GM19023 (cell line): Measurements from ENCODE around the gene PTPRN2.
"Not testable (repeated sequence)": the region's sequence is repeated elsewhere in the genome, so short reads cannot be mapped to it uniquely, and the experiment has no call there.

Experiments used
- ATAC-seq: cut with Tn5 transposase; IDR thresholded peaks from one replicate; pipeline ENCODE4 v1.9.1; 2021; ENCODE audit warnings: mild to moderate bottlenecking, moderate library complexity; ENCODE audit not compliant: unreplicated experiment

PTPRN2 gene

DNA sequence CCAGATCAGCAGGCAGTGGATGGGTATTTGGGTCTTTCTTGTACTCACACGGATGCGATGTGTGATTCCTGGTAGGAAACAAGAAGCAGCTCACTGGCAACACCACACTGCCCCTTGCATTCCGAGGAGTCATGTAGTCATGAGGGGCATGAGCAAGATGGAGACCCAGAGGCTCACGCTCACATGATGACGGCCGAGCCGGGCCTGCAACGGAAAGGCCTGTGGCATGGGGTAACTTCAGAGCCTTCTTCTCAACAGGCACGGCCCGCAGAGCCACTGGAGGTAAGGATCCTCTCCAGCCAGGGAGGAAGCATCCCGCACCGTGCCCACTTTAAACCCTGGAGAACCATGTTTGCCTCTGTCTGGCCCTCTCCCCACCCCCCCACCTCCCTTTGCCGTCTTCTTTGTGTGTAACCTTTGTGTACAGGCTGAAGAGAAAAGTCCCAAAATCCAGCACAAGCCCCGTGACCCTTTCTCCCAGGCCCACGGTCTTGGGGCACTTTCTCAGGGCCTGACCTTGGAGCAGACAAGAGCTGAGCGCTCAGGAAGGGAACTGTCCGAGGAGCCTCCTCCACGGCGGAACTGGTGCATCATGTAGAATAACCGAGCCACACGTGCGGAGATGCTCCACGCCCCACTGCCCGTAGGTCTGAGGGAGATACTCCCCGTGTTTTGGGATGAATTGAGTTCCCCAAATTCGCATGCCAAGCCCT is 734.4 kb downstream of the PTPRN2 start:
- no peak for ATAC-seq

DNA sequence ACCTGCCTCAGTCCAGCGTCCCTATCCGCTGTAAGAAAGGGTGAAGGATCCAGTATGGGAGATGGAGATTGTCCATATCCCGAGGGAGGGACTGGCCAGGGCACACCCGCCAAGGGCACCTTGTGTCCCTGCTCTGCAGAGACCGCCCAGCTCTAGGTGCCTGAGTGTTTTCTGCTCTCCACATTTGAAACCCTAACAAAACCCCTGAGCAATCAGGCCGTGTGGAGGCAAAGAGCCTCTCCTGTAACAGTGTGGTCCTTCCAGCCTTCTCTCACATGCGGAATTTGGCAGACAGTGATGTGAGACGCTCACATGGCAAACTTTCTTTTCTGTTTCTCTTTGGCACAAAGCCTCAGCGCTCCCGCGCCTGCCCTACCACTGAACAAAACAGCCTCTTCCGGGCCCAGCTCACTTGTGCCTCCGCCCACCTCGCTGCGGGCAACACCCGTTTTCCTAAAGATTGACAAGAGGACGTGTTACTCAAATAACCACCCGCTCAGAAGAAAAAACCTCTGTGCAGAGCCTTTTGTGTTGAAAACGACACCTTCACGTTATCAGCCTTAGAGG is 736.0 kb downstream of the PTPRN2 start:
- no peak for ATAC-seq

DNA sequence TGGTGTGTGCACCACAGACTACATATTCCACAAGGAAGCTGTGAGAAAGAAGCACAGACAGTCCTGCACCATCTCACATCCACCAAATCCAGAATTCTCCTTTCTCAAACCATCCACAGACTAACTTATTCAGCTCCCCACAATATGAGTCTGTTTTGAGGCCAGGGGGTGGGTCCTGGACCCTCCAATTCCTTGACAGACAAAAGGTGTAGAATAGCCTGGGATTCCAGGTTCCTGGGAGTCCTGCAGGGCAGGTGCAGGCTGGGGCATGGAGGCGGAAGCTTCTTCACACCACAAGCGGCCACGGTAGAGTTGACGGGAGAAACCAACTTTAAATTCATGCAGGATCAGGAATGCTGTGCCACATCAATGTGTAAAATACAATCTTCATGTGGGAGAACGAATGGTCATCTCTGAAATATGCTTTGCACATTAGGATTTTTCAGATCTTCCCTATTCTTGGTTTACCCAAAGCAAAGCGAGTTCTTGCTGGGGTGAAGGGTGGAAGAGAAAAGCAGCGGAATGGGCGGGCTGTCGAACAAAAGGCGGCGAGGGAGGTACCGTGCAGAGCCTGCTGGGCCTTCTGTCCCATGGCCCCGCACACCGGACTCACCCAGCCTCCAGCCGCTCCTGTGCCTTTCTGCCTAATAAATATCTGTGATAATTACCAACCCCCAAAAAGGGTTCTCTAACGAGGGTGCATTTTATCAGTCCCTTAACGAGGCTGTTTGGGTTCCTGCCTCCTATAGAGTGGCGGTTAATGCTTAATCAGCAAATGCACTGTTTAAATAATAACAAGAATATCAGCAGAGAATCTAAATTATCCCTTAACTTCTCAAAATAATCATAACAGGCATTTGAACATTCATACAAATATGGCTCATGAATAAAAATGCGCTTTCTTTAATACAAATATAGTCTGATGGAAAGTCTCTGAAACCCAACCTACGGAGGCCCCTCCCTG is 736.9 kb downstream of the PTPRN2 start:
- no peak for ATAC-seq

DNA sequence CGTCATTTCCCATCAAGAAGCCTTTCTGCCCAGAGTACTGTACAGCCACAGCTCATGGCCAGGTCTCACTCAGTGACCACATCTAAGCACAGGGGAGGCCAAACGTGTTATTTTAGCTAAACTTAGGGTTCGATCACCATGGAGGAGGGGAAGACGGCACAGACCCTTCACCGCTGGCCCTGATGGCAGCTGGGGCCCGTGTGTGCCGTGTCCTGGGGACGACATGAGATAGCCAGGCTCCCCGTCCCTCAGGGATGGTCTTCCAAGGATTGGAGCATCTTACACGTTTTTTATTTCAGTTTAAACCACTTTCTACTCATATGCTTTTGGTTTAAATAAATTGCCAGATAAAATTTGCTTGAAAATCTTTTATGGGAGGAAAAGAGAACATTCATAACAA is 737.9 kb downstream of the PTPRN2 start:
- no peak for ATAC-seq

DNA sequence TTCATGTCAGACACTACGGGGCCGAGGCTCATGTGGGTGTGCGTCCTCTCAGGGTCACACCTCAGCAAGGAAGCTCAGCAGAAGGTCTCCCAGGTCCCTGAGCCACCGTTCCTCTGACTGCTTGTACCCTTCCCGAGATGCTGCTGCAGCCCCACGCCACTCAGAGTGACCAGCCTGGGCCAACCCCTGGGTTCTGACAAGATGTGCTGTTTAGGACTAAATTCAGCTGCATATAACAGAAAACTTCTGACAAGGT is 738.4 kb downstream of the PTPRN2 start:
- ATAC-seq: no peak

DNA sequence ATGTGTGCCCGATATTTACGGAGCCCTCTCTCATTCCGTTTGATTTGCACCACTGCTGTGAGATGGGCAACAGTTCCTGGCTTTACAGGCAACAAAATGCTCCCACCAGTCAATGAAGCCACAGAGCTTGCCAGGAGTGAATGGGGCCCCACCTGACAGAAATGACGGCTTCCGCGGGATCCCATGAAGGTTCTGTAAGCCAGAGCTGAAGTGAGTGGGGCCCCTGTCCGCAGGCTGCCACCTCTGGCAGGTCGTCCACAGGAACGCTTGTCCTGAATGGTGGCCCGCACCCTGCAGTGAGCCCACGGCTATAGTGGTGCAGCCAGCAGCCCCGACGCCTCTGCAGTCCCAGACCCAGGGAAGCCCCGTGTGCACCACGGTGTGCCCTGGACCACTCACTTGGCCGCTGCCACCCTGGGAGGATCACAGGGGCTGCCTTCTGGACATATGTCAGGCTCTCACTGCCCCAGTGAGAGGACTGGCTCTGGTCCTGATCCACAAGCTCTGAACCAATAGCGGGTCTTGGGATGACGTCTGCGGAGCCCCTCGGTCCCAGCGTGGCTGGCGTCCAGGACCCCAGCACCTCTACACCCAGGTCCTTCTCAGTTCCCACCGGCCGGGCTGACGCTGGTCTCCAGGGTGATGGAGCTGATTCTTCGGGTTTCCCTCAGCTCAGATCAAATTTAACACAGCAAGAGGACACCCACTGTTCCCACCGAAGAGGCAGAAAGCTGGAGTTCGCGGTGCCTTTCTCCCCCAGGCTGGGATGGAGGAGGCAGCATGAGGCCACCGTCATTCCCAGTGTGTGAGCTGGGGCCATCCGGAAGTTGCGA is 738.9 kb downstream of the PTPRN2 start:
- ATAC-seq: no peak

DNA sequence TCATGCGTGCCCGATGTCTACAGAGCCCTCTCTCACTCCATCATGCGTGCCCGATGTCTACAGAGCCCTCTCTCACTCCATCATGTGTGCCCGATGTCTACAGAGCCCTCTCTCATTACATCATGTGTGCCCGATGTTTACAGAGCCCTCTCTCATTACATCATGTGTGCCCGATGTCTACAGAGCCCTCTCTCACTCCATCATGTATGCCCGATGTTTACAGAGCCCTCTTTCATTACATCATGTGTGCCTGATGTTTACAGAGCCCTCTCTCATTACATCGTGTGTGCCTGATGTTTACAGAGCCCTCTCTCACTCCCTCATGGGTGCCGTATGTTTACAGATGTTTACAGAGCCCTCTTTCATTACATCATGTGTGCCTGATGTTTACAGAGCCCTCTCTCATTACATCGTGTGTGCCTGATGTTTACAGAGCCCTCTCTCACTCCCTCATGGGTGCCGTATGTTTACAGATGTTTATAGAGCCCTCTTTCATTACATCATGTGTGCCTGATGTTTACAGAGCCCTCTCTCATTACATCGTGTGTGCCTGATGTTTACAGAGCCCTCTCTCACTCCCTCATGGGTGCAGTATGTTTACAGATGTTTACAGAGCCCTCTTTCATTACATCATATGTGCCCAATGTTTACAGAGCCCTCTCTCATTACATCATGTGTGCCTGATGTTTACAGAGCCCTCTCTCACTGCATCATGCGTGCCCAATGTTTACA is 739.7 kb downstream of the PTPRN2 start:
- not testable (repeated sequence) for ATAC-seq

DNA sequence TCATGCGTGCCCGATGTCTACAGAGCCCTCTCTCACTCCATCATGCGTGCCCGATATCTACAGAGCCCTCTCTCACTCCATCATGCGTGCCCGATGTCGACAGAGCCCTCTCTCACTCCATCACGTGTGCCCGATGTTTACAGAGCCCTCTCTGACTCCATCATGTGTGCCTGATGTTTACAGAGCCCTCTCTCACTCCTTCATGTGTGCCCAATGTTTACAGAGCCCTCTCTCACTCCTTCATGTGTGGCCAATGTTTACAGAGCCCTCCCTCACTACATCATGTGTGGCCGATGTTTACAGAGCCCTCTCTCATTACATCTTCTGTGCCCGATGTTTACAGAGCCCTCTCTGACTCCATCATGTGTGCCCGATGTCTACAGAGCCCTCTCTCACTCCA is 740.9 kb downstream of the PTPRN2 start:
- not testable (repeated sequence) for ATAC-seq

DNA sequence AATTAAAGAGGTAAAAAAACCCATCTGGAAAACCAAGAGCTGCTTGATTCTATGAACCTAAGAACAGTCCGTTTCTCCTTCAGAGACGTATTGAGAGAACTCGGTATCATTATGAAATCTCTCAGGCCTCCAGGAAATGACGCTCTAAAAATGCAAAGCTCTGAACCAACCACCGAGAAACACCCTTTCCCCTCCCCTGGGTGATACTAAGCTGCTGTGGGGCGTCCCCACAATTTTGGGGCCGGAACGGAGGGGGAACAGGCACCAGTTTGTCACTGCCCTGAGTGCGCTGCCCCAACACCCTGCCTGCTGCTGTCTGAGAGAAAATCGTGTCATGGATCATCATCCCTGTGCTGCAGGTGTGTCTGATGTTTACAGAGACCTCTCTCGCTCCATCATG is 741.4 kb downstream of the PTPRN2 start:
- ATAC-seq: no peak

DNA sequence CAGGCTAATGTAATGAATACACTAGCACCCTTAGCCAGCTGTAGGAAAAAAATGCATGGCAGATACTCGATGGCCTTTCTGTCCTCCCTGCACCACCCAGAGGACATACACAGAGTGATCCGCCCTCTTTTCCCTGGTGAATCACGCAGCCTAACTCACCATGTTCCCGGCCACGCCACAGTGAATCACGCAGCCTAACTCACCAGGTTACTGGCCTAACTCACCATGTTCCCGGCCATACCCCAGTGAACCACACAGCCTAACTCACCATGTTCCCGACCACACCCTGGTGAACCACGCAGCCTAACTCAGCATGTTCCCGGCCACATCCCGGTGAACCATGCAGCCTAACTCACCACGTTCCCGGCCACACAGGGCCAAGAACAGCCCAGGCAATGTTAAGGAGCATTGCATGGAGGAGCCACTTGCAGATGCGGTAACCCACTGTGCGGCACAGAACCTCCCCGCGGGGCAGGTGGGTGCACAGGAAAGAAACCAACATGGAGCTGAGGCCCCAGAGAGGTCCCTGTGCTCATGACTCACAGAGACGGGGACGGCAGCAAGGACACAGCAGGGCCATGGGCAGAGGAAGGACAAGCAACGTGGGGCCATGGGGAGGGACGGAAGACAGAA is 742.3 kb downstream of the PTPRN2 start:
- no peak for ATAC-seq

DNA sequence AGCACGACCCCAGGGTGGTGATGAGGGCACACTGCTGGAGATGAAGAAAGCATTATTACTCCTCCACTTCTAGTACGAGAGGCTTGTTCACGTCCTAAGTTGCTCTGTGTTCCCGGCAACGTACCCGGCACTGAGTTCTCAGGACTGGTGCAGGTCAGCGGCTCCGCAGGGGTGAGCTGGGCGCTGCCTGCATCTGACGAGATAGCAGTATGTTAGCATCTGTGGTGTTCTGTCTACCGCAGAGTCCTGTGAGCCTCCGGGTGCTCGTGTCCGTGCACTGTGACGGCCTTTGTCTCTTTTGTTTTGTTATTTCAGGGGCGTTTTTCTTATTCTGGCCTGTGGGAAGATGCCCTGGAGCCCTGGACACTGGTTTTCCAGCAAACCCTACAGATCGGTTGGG is 743.0 kb downstream of the PTPRN2 start:
- no peak for ATAC-seq

DNA sequence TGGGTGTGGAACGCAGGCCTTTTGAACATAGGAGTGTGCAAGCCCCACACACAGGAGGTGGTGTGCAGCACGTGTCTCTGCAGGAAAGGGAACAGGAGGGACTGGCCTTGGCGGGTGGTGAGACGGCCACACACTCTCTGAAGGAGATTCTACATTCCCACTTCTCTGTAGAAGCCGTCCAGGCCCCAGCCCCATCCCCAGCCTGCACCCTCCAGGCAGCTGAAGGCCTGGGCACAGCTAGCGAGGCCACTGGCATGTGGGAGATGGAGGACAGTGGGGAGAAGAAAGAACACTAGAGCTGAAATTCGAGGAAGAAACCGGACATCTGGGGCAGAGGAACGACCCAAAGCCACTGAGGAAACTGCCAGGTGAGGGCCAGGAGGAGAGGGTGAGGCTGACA is 743.5 kb downstream of the PTPRN2 start:
- ATAC-seq: no peak

DNA sequence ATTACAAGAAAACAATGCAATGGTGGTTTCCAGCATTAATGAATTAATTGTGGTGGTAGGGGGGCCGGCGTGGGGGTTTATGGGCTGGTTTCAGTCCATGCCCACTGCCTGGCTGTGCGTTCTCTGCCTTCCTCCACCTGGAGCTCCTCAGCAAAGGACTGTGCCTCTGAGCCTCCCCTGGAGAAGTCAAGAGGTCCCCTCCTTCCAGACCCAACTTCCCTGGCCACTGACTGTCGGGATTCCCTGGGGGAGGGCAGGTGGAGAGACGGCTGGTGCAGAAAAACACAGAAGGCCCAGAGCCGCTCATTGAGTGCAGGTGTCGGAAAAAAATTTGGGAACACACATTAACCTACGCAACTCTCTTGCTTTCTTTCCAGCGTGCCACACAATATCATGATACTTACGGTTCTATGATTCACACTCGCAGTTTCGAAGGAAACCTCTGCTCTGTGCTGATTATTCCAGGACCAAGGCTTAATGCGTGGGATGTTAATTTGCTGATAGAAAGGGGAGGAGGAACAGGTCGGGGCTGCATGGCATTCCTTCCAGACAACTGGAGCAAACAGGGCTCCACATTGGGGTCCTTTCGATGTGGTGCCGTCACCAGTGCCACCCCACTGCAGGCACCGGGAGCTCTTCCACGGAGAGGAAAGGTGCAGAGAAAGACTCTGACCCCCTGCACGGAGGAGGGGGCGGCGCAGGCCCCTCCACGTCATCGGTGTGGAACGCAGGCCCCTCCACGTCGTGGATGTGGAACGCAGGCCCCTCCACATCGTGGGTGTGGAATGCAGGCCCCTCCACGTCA is 744.1 kb downstream of the PTPRN2 start:
- ATAC-seq: no peak

DNA sequence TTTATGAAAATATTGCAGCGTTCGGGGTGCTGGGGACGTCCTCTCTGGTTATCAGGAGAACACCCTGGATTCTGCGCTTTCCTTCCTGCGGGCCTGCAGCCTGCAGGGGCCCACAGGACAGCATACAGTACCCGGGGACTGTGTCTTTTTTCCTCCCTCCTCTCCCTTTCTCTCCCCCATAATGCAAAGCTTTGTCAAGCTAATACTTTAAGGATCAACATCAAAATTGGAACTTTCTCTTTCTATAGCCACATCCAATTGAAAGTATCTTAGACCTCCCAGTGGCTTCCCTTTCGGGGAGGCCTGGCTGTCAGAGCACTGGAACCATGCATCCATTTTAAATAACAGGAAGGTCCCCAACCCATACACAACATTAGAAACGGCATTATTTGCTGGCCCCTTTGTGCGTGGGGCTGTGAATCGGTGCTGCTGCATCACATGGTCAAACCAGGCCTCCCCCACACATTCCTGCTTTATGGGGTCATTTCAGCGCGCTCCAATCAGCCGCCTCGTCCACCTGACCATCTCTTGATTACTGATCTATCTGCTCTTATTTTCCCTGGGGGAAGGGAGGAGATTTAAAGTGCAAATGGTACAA is 745.8 kb downstream of the PTPRN2 start:
- ATAC-seq: no peak

DNA sequence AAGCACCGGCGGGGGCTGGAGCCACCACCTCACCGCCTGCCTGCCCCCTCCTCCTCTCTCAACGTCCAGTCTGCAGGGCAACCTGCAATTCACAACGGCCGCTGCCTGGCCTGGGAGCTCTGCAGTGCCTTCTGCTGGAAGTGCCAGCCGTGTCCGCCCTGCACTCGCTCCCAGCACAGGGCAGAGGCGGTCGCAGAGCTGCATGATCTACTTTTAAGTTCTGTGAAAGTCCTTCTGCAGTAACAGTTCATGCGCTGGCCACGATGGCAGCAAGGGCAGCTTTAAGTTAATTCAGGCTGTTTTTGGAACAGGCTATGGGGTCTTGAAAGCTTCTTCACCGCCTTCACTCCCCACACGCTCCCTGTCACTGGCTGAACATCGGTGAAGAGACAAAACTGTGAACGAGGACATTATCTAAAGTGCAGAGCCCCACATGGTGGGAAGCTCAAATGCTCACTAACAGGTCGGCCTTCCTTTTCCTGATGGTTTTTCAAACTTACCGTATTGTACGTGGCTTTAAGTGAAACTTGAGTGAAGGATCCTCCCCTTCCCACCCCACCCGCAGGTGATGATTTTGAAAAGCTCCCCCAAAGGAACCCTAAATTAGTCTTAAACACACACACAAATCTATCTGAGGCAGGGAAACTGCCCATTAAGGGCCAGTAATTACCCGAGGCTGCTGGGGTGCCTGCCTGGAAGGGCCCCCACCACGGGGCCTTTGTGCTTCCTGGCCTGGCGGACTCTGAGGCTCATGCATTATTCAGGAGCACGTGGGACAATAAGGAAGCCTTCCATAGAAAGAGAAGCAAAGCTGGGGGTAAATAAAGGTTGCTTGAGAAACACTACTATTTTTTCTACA is 746.5 kb downstream of the PTPRN2 start:
- ATAC-seq: no peak

DNA sequence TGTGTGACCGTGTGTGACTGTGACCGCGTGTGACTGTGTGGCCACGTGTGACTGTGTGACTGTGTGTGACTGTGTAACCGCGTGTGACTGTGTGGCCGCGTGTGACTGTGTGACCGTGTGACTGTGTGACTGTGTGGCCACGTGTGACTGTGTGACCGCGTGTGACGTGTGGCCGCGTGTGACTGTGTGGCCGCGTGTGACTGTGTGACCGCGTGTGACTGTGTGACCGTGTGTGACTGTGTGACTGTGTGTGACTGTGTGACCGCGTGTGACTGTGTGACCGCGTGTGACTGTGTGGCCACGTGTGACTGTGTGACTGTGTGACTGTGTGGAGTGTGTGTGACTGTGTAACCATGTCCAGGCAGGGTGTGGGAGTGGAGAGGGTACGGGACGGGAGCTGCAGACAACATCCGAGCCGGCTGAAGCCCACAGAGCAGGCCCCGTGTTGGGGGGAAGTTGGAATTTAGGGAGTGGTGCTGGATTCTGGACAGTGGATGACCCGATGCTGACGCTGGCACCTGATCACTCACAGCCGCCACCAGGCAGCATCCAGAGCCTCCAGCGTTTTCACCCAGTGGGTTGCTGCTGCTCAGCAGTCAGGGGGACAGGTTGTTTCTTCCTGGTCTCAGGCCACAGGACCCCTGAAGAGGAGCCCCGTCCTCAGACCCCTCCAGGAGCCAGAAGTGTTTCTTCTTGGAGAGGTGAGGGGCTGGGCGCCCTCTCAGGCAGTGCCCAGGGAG is 747.3 kb downstream of the PTPRN2 start:
- no peak for ATAC-seq

DNA sequence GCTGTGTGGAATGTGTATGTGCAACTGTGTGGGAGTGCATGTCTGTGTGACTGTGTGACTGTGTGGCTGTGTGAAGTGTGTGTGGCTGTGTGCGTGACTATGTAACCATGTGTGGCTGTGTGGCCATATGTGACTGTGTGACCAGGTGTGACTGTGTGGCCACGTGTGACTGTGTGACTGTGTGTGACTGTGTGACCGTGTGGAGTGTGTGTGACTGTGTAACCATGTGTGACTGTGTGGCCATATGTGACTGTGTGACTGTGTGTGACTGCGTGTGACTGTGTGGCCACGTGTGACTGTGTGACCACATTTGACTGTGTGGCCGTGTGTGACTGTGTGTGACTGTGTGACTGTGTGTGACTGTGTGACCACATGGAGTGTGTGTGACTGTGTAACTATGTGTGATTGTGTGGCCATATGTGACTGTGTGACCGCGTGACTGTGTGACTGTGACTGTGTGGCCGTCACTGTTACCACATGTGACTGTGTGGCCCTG is 747.9 kb downstream of the PTPRN2 start:
- ATAC-seq: no peak
